Measurements from ENCODE around the gene KCNJ2.

GRCh38 chr17:70208080-70208794 lies 38.9 kb downstream of the KCNJ2 start:
- TF ChIP-seq, protein P1, sequence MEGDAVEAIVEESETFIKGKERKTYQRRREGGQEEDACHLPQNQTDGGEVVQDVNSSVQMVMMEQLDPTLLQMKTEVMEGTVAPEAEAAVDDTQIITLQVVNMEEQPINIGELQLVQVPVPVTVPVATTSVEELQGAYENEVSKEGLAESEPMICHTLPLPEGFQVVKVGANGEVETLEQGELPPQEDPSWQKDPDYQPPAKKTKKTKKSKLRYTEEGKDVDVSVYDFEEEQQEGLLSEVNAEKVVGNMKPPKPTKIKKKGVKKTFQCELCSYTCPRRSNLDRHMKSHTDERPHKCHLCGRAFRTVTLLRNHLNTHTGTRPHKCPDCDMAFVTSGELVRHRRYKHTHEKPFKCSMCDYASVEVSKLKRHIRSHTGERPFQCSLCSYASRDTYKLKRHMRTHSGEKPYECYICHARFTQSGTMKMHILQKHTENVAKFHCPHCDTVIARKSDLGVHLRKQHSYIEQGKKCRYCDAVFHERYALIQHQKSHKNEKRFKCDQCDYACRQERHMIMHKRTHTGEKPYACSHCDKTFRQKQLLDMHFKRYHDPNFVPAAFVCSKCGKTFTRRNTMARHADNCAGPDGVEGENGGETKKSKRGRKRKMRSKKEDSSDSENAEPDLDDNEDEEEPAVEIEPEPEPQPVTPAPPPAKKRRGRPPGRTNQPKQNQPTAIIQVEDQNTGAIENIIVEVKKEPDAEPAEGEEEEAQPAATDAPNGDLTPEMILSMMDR (IDR thresholded peaks at IDR 0.05), result no peak
- TF ChIP-seq POLR2AphosphoS5 (IDR thresholded peaks at IDR 0.05) (no peak), EP300 (IDR thresholded peaks at IDR 0.05) (no peak)

Data from esophagus muscularis mucosa (tissue), 4 donors.